DOHH2 (cell line): ENCODE measurements around the gene ZNF728.

ENCODE experiments used
- H3F3A ChIP-seq: fragments of 200-600 bp; sonication (generic), shearing (Covaris generic); 2 replicates; pipeline ENCODE4 v1.6.0; 2016; ENCODE audit warnings: antibody characterized with exemption, mild to moderate bottlenecking; ENCODE audit not compliant: control insufficient read depth, insufficient read depth
- H3K27ac ChIP-seq: fragments of 200-600 bp; sonication (generic); 2 replicates; pipeline ENCODE4 v1.5.1; 2014; ENCODE audit warnings: low read depth, mild to moderate bottlenecking, low read length, moderate library complexity
- H3K27me3 ChIP-seq: fragments of 200-600 bp; sonication (generic); 2 replicates; pipeline ENCODE4 v1.6.1; 2014; ENCODE audit warnings: mild to moderate bottlenecking, low read length, mixed read lengths; ENCODE audit not compliant: control insufficient read depth
- H3K36me3 ChIP-seq: fragments of 200-600 bp; sonication (generic); 2 replicates; pipeline ENCODE4 v1.6.1; 2014; ENCODE audit warnings: mild to moderate bottlenecking, low read length, moderate library complexity, mixed read lengths; ENCODE audit not compliant: control insufficient read depth
- H3K4me1 ChIP-seq: fragments of 200-600 bp; sonication (generic); 2 replicates; pipeline ENCODE4 v1.6.1; 2014; ENCODE audit warnings: mild to moderate bottlenecking, low read length, mixed read lengths; ENCODE audit not compliant: control insufficient read depth
- H3K4me2 ChIP-seq: fragments of 200-600 bp; sonication (generic); 2 replicates; pipeline ENCODE4 v1.6.0; 2014; ENCODE audit warnings: mild to moderate bottlenecking, low read length, moderate library complexity
- H3K4me3 ChIP-seq: fragments of 200-600 bp; sonication (generic); 2 replicates; pipeline ENCODE4 v1.5.1; 2014; ENCODE audit warnings: mild to moderate bottlenecking, low read length, mixed read lengths
- H3K79me2 ChIP-seq: fragments of 200-600 bp; sonication (generic); 2 replicates; pipeline ENCODE4 v1.6.1; 2014; ENCODE audit warnings: mild to moderate bottlenecking, low read length, mixed read lengths; ENCODE audit not compliant: control insufficient read depth
- H3K9me2 ChIP-seq: fragments of 200-600 bp; sonication (generic); replicated peaks from 2 replicates; pipeline ENCODE4 v1.6.1; 2014; ENCODE audit warnings: mild to moderate bottlenecking, low read length, mixed read lengths; ENCODE audit not compliant: control insufficient read depth
- H3K9me3 ChIP-seq: fragments of 200-600 bp; sonication (generic); 2 replicates; pipeline ENCODE4 v1.6.1; 2014; ENCODE audit warnings: antibody characterized with exemption, low read length, mixed read lengths; ENCODE audit not compliant: control insufficient read depth, insufficient read depth
- H4K20me1 ChIP-seq: fragments of 200-600 bp; sonication (generic); 2 replicates; pipeline ENCODE4 v1.6.0; 2014; ENCODE audit warnings: low read depth, mild to moderate bottlenecking, antibody characterized with exemption, low read length, moderate library complexity; ENCODE audit not compliant: control insufficient read depth, insufficient read depth
- EZH2phosphoT487 ChIP-seq: fragments of 200-600 bp; sonication (generic); IDR thresholded peaks from 2 replicates; pipeline ENCODE4 v1.6.1; 2017; ENCODE audit warnings: borderline replicate concordance, mild to moderate bottlenecking, antibody characterized with exemption, low read length, moderate library complexity, mixed read lengths
- TF ChIP-seq, protein P1 (sequence below): fragments of 200-600 bp; sonication (generic); IDR thresholded peaks from one replicate; pipeline ENCODE4 v1.5.1; 2014; ENCODE audit warnings: antibody characterized with exemption, mild to moderate bottlenecking, low read depth, low read length; ENCODE audit not compliant: poor library complexity, severe bottlenecking

Gene ZNF728

GRCh38 chr19:23002690-23003422 lies at the start of gene ZNF728:
TSS of gene ZNF728 (minus strand) at chr19:23003176. CDS start at chr19:23003030, 146 bp downstream.
- Histone ChIP-seq H3K4me3 (no peak within 1 kb of the TSS), H3K9me3 (peaks cover 6% of the 10 kb centered on the region; the same call in 1 of the 2 replicates), H3F3A (no peaks in the 10 kb centered on the region), H3K4me2 (no peak within 1 kb of the TSS), H3K79me2 (no peaks in the 10 kb centered on the region), H4K20me1 (no peaks in the 10 kb centered on the region), H3K36me3 (no peaks in the 10 kb centered on the region), H3K9me2 (no peaks in the 10 kb centered on the region), H3K4me1 (no peaks in the 10 kb centered on the region), H3K27me3 (no peaks in the 10 kb centered on the region), H3K27ac (no peak within 1 kb of the TSS)
- no peak for TF ChIP-seq EZH2phosphoT487
- TF ChIP-seq, protein P1, sequence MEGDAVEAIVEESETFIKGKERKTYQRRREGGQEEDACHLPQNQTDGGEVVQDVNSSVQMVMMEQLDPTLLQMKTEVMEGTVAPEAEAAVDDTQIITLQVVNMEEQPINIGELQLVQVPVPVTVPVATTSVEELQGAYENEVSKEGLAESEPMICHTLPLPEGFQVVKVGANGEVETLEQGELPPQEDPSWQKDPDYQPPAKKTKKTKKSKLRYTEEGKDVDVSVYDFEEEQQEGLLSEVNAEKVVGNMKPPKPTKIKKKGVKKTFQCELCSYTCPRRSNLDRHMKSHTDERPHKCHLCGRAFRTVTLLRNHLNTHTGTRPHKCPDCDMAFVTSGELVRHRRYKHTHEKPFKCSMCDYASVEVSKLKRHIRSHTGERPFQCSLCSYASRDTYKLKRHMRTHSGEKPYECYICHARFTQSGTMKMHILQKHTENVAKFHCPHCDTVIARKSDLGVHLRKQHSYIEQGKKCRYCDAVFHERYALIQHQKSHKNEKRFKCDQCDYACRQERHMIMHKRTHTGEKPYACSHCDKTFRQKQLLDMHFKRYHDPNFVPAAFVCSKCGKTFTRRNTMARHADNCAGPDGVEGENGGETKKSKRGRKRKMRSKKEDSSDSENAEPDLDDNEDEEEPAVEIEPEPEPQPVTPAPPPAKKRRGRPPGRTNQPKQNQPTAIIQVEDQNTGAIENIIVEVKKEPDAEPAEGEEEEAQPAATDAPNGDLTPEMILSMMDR, result no peak

GRCh38 chr19:23052349-23052748 lies 49.4 kb upstream of the ZNF728 start:
- no peaks in the 10 kb centered on the region for H3K27me3 ChIP-seq
- no peaks in the 10 kb centered on the region for H4K20me1 ChIP-seq
- H3K9me2 ChIP-seq, result no peaks in the 10 kb centered on the region
- no peaks in the 10 kb centered on the region for H3K79me2 ChIP-seq
- no peak for TF ChIP-seq EZH2phosphoT487
- TF ChIP-seq, protein P1, result no peak
- H3K4me3 ChIP-seq, result no peak overlapping the region
- H3K4me2 ChIP-seq, result no peak overlapping the region
- H3K36me3 ChIP-seq, result no peaks in the 10 kb centered on the region
- H3F3A ChIP-seq, result no peaks in the 10 kb centered on the region
- no peak overlapping the region for H3K27ac ChIP-seq
- no peaks in the 10 kb centered on the region for H3K4me1 ChIP-seq
- H3K9me3 ChIP-seq, result peaks cover 4% of the 10 kb centered on the region; the same call in 1 of the 2 replicates

- H3K9me3 ChIP-seq, result peaks cover 6% of the 10 kb centered on the region; the same call in 1 of the 2 replicates
- no peak for TF ChIP-seq EZH2phosphoT487
- TF ChIP-seq, protein P1, result no peak
These were observed 46.3 kb upstream of the ZNF728 start for GRCh38 chr19:23049256-23049655.

More at GRCh38 chr19:23049256-23049655, 46.3 kb upstream of the ZNF728 start:
- Histone ChIP-seq H3K27me3 (no peaks in the 10 kb centered on the region), H3K9me2 (no peaks in the 10 kb centered on the region), H3K36me3 (no peaks in the 10 kb centered on the region), H3K4me3 (no peak overlapping the region), H3K4me2 (no peak overlapping the region), H3F3A (no peaks in the 10 kb centered on the region), H3K4me1 (no peaks in the 10 kb centered on the region), H3K79me2 (no peaks in the 10 kb centered on the region), H4K20me1 (no peaks in the 10 kb centered on the region), H3K27ac (no peak overlapping the region)
